WTC11 (cell line): Measurements from ENCODE around the gene NELL1.

Source experiments
- ATF2 ChIP-seq: sonication (generic); formaldehyde crosslinking; IDR thresholded peaks from 2 replicates; pipeline ENCODE4 v1.8.1; 2022; ENCODE audit warnings: low read depth, missing genetic modification reagents, borderline replicate concordance
- CREB1 ChIP-seq: sonication (generic); formaldehyde crosslinking; IDR thresholded peaks from 2 replicates; pipeline ENCODE4 v1.8.0; 2023; ENCODE audit warnings: mild to moderate bottlenecking, missing genetic modification reagents
- CTCF ChIP-seq: fragments of 200-600 bp; IDR thresholded peaks from 2 replicates; pipeline ENCODE4 v1.8.0; 2022; ENCODE audit warnings: antibody characterized with exemption
- FOXJ3 ChIP-seq: sonication (generic); formaldehyde crosslinking; IDR thresholded peaks from 2 replicates; pipeline ENCODE4 v1.9.0; 2021; ENCODE audit warnings: missing genetic modification reagents, mild to moderate bottlenecking, borderline replicate concordance
- MAX ChIP-seq: sonication (generic); formaldehyde crosslinking; IDR thresholded peaks from 2 replicates; pipeline ENCODE4 v1.8.0; 2022; ENCODE audit warnings: mild to moderate bottlenecking, missing genetic modification reagents
- NR2C2 ChIP-seq: sonication (generic); formaldehyde crosslinking; IDR thresholded peaks from 2 replicates; pipeline ENCODE4 v1.8.0; 2022; ENCODE audit warnings: mild to moderate bottlenecking, missing genetic modification reagents
- TEAD1 ChIP-seq: sonication (generic); formaldehyde crosslinking; IDR thresholded peaks from 2 replicates; pipeline ENCODE4 v1.8.0; 2022; ENCODE audit warnings: mild to moderate bottlenecking, missing genetic modification reagents
- TP53 ChIP-seq: sonication (generic); formaldehyde crosslinking; IDR thresholded peaks from 2 replicates; pipeline ENCODE4 v1.8.1; 2023; ENCODE audit warnings: mild to moderate bottlenecking, missing genetic modification reagents
- USF2 ChIP-seq: sonication (generic); formaldehyde crosslinking; IDR thresholded peaks from 2 replicates; pipeline ENCODE4 v1.8.1; 2023; ENCODE audit warnings: mild to moderate bottlenecking, missing genetic modification reagents, moderate library complexity
- ZNF121 ChIP-seq: sonication (generic); formaldehyde crosslinking; IDR thresholded peaks from 2 replicates; pipeline ENCODE4 v1.8.0; 2023; ENCODE audit warnings: missing genetic modification reagents

- TF ChIP-seq ZNF121 (CRISPR knock-in tag) (no peak), CTCF (no peak), CREB1 (CRISPR knock-in tag) (no peak), FOXJ3 (no peak), MAX (no peak), TP53 (CRISPR knock-in tag) (no peak), USF2 (no peak), NR2C2 (CRISPR knock-in tag) (no peak), TEAD1 (no peak), ATF2 (no peak)
These were observed 242.9 kb downstream of the NELL1 start for GRCh38 chr11:20912065-20912821.
